CD4-positive, alpha-beta memory T cell (primary cell): ENCODE results near the gene SGIP1. TPM values are rescaled to one million over a fixed set of nuclear protein-coding genes. Genes with fewer than 3 reads are reported as not detected.

Experiments
- CTCF ChIA-PET: fragments of 350-600 bp; sonication (Branson Sonifier 250); formaldehyde crosslinking; loops from one replicate; lab custom pipeline; 2021; ENCODE audit warnings: inconsistent platforms; ENCODE audit not compliant: partially characterized antibody; lab: Charles Lee
- POLR2A ChIA-PET: fragments of 350-600 bp; sonication (Branson Sonifier 250); formaldehyde crosslinking; loops from one replicate; lab custom pipeline; 2021; ENCODE audit not compliant: partially characterized antibody; lab: Charles Lee
- DNase-seq, 5 donors: peaks; one replicate each; pipeline versions ENCODE4 v3.0.0 to v3.0.0-alpha.2; 2020 to 2022; ENCODE audit warnings: mixed read lengths in 1 of 5
- H3K27ac ChIP-seq: one replicate; pipeline ENCODE4 v1.7.0; 2013; ENCODE audit warnings: low read depth, low read length
- H3K27me3 ChIP-seq: 2 replicates; pipeline ENCODE4 v1.7.0; 2013; ENCODE audit warnings: mild to moderate bottlenecking, low read length, moderate library complexity; ENCODE audit not compliant: insufficient read depth
- H3K36me3 ChIP-seq: 2 replicates; pipeline ENCODE4 v1.7.0; 2013; ENCODE audit warnings: mild to moderate bottlenecking, low read length, moderate library complexity; ENCODE audit not compliant: insufficient read depth
- H3K4me1 ChIP-seq: 2 replicates; pipeline ENCODE4 v1.7.0; 2013; ENCODE audit warnings: mild to moderate bottlenecking, low read length, moderate library complexity; ENCODE audit not compliant: insufficient read depth
- H3K4me3 ChIP-seq, 2 donors: one replicate each; pipeline ENCODE4 v1.7.0; 2013; ENCODE audit warnings: low read length in 2 of 2, mild to moderate bottlenecking in 1 of 2
- H3K9me3 ChIP-seq, 2 donors: one replicate each; pipeline ENCODE4 v1.7.0; 2013; ENCODE audit warnings: low read length in 2 of 2, control low read depth in 1 of 2; ENCODE audit not compliant: control insufficient read depth in 1 of 2
- H3K27ac Mint-ChIP-seq, 7 donors: one replicate each; pipeline ENCODE4 v1.8.0; 2020 to 2021; ENCODE audit warnings: mixed read lengths in 7 of 7, mild to moderate bottlenecking in 6 of 7, inconsistent platforms in 3 of 7, moderate library complexity in 3 of 7
- H3K27me3 Mint-ChIP-seq, 2 donors: one replicate each; pipeline ENCODE4 v1.8.0; 2020 to 2021; ENCODE audit warnings: mixed read lengths in 2 of 2
- H3K36me3 Mint-ChIP-seq, 2 donors: one replicate each; pipeline ENCODE4 v1.8.0; 2020 to 2021; ENCODE audit warnings: mixed read lengths in 2 of 2, inconsistent platforms in 1 of 2, mild to moderate bottlenecking in 1 of 2
- H3K4me1 Mint-ChIP-seq, 4 donors: one replicate each; pipeline ENCODE4 v1.8.0; 2020 to 2021; ENCODE audit warnings: mixed read lengths in 4 of 4, mild to moderate bottlenecking in 1 of 4
- H3K4me3 Mint-ChIP-seq, 8 donors: one replicate each; pipeline ENCODE4 v1.8.0; 2020 to 2021; ENCODE audit warnings: mixed read lengths in 8 of 8, mild to moderate bottlenecking in 7 of 8, moderate library complexity in 6 of 8, inconsistent platforms in 3 of 8
- H3K9me3 Mint-ChIP-seq, 8 donors: one replicate each; pipeline ENCODE4 v1.8.0; 2020 to 2021; ENCODE audit warnings: mixed read lengths in 8 of 8, mild to moderate bottlenecking in 5 of 8, inconsistent platforms in 3 of 8, moderate library complexity in 1 of 8
- intact Hi-C: fragments of 100-400 bp; cut with micrococcal nuclease; formaldehyde crosslinking; loops from one replicate; pipeline ENCODE4 v1.15.1; 2023
- polyA plus RNA-seq, 2 donors: library from polyadenylated mRNA; unstranded; fragments of 300-500 nt; fragmentation: Illumina TruSeq; gene quantifications; one replicate each; pipeline ENCODE4 v1.2.3, GENCODE V29; 2021
- total RNA-seq, 2 experiments: library from RNA; stranded (reverse); gene quantifications; one replicate each; pipeline ENCODE4 v1.2.3, GENCODE V29; 2021

The SGIP1 gene
- total and polyA plus RNA-seq, 4 experiments from 2014 or later: not detected

GRCh38 chr1:66495495-66495894, 38.5 kb upstream of the SGIP1 start:
- intact Hi-C loops: no loop called here
- DNase-seq: no peak
- Histone ChIP-seq H3K4me1 (no peaks in the 10 kb centered on the region), H3K27ac (no peak overlapping the region), H3K36me3 (no peaks in the 10 kb centered on the region), H3K27me3 (no peaks in the 10 kb centered on the region), H3K9me3 (no peaks in the 10 kb centered on the region), H3K4me3 (no peak overlapping the region)
- H3K4me3 Mint-ChIP-seq: no peak overlapping the region
- POLR2A ChIA-PET: no interaction called here
- H3K36me3 Mint-ChIP-seq: no peaks in the 10 kb centered on the region
- no peaks in the 10 kb centered on the region for H3K4me1 Mint-ChIP-seq
- CTCF ChIA-PET: interaction anchor here (1.1 kb wide), 1 partner anchor 10 kb away, joined by 3 read pairs; no protein-coding TSS in a partner anchor
- peaks cover 2 to 11% of the 10 kb centered on the region in 2 donors for H3K27me3 Mint-ChIP-seq
- peaks cover 0 to 2% (median 0%) of the 10 kb centered on the region in 8 donors for H3K9me3 Mint-ChIP-seq
- no peak overlapping the region for H3K27ac Mint-ChIP-seq

- no peak overlapping the region for H3K4me3 Mint-ChIP-seq
- H3K27me3 Mint-ChIP-seq: peaks cover 2 to 11% of the 10 kb centered on the region in 2 donors
- CTCF ChIA-PET: no interaction called here
- peaks cover 0 to 2% (median 0%) of the 10 kb centered on the region in 8 donors for H3K9me3 Mint-ChIP-seq
- Histone ChIP-seq H3K36me3 (no peaks in the 10 kb centered on the region), H3K27me3 (no peaks in the 10 kb centered on the region), H3K9me3 (no peaks in the 10 kb centered on the region), H3K4me3 (no peak overlapping the region), H3K4me1 (no peaks in the 10 kb centered on the region), H3K27ac (no peak overlapping the region)
- H3K4me1 Mint-ChIP-seq: no peaks in the 10 kb centered on the region
- intact Hi-C loops: no loop called here
- no peak overlapping the region for H3K27ac Mint-ChIP-seq
- H3K36me3 Mint-ChIP-seq: no peaks in the 10 kb centered on the region
- POLR2A ChIA-PET: no interaction called here
- no peak for DNase-seq
These were observed 36.0 kb upstream of the SGIP1 start for GRCh38 chr1:66497910-66498309.

GRCh38 chr1:66500301-66500700, 33.7 kb upstream of the SGIP1 start:
- H3K27me3 ChIP-seq: no peaks in the 10 kb centered on the region
- H3K36me3 Mint-ChIP-seq: no peaks in the 10 kb centered on the region
- ChIA-PET POLR2A (no interaction called here), CTCF (no interaction called here)
- peaks cover 0 to 2% (median 0%) of the 10 kb centered on the region in 8 donors for H3K9me3 Mint-ChIP-seq
- H3K36me3 ChIP-seq: no peaks in the 10 kb centered on the region
- intact Hi-C loops: loop anchor here (5.0 kb wide), 1 partner anchor 248 kb away; no protein-coding TSS in a partner anchor
- no peaks in the 10 kb centered on the region for H3K9me3 ChIP-seq
- no peak overlapping the region for H3K27ac Mint-ChIP-seq
- no peak overlapping the region for H3K4me3 Mint-ChIP-seq
- H3K27ac ChIP-seq: no peak overlapping the region
- no peak for DNase-seq
- H3K4me1 Mint-ChIP-seq: no peaks in the 10 kb centered on the region
- no peaks in the 10 kb centered on the region for H3K4me1 ChIP-seq
- H3K27me3 Mint-ChIP-seq: peaks cover 2 to 13% of the 10 kb centered on the region in 2 donors
- no peak overlapping the region for H3K4me3 ChIP-seq

GRCh38 chr1:66502086-66502485, 31.9 kb upstream of the SGIP1 start:
- ChIA-PET CTCF (no interaction called here), POLR2A (no interaction called here)

GRCh38 chr1:66503841-66504470, 30.0 kb upstream of the SGIP1 start:
- no peaks in the 10 kb centered on the region for H3K9me3 ChIP-seq
- intact Hi-C loops: loop anchor here (2.0 to 5.0 kb wide), 2 partner anchors 252 to 545 kb away; no protein-coding TSS in a partner anchor
- H3K4me1 ChIP-seq: no peaks in the 10 kb centered on the region
- H3K27ac ChIP-seq: no peak overlapping the region
- CTCF ChIA-PET: interaction anchor here (0.8 to 1.9 kb wide), 5 partner anchors 13 to 545 kb away, joined by 3 to 6 read pairs (median 5); no protein-coding TSS in a partner anchor
- no peaks in the 10 kb centered on the region for H3K36me3 ChIP-seq
- Mint-ChIP-seq H3K4me1 (no peaks in the 10 kb centered on the region), H3K9me3 (peaks cover 0 to 2% (median 0%) of the 10 kb centered on the region in 8 donors), H3K36me3 (no peaks in the 10 kb centered on the region), H3K4me3 (no peak overlapping the region), H3K27ac (no peak overlapping the region), H3K27me3 (peaks cover 8 to 23% of the 10 kb centered on the region in 2 donors)
- POLR2A ChIA-PET: no interaction called here
- no peak overlapping the region for H3K4me3 ChIP-seq
- peak in 4 of 5 donors; percentile 2 to 16 (median 6) for DNase-seq
- peaks cover 5% of the 10 kb centered on the region for H3K27me3 ChIP-seq

More at GRCh38 chr1:66502086-66502485, 31.9 kb upstream of the SGIP1 start:
- Mint-ChIP-seq H3K9me3 (peaks cover 0 to 2% (median 0%) of the 10 kb centered on the region in 8 donors), H3K36me3 (no peaks in the 10 kb centered on the region), H3K4me3 (no peak overlapping the region), H3K4me1 (no peaks in the 10 kb centered on the region), H3K27ac (no peak overlapping the region), H3K27me3 (peaks cover 5 to 18% of the 10 kb centered on the region in 2 donors)
- DNase-seq: no peak
- H3K9me3 ChIP-seq: no peaks in the 10 kb centered on the region
- H3K36me3 ChIP-seq: no peaks in the 10 kb centered on the region
- H3K4me3 ChIP-seq: no peak overlapping the region
- intact Hi-C loops: loop anchor here (5.0 kb wide), 1 partner anchor 250 kb away; no protein-coding TSS in a partner anchor
- H3K27ac ChIP-seq: no peak overlapping the region
- H3K4me1 ChIP-seq: no peaks in the 10 kb centered on the region
- no peaks in the 10 kb centered on the region for H3K27me3 ChIP-seq

- Mint-ChIP-seq H3K36me3 (no peaks in the 10 kb centered on the region), H3K4me1 (no peaks in the 10 kb centered on the region), H3K4me3 (no peak overlapping the region), H3K9me3 (no peaks in the 10 kb centered on the region), H3K27ac (no peak overlapping the region), H3K27me3 (peaks cover 12 to 23% of the 10 kb centered on the region in 2 donors)
- Histone ChIP-seq H3K4me3 (no peak overlapping the region), H3K36me3 (no peaks in the 10 kb centered on the region), H3K27ac (no peak overlapping the region), H3K4me1 (no peaks in the 10 kb centered on the region), H3K9me3 (no peaks in the 10 kb centered on the region), H3K27me3 (peaks cover 5% of the 10 kb centered on the region)
- DNase-seq: no peak
- intact Hi-C loops: loop anchor here (2.0 kb wide), 1 partner anchor 547 kb away; no protein-coding TSS in a partner anchor
- ChIA-PET CTCF (interaction anchor here (1.1 to 1.5 kb wide), 2 partner anchors 10 kb away, joined by 3 read pairs; no protein-coding TSS in a partner anchor), POLR2A (no interaction called here)
These were observed 28.1 kb upstream of the SGIP1 start for GRCh38 chr1:66505671-66506392.

GRCh38 chr1:66506393-66506687, 27.6 kb upstream of the SGIP1 start:
- H3K9me3 ChIP-seq: no peaks in the 10 kb centered on the region
- ChIA-PET CTCF (interaction anchor here (1.5 kb wide), 1 partner anchor 9 kb away, joined by 3 read pairs; no protein-coding TSS in a partner anchor), POLR2A (no interaction called here)
- H3K4me1 Mint-ChIP-seq: no peaks in the 10 kb centered on the region
- H3K27ac ChIP-seq: no peak overlapping the region
- no peaks in the 10 kb centered on the region for H3K36me3 Mint-ChIP-seq
- no peak for DNase-seq
- H3K27me3 Mint-ChIP-seq: peaks cover 13 to 26% of the 10 kb centered on the region in 2 donors
- peaks cover 5% of the 10 kb centered on the region for H3K27me3 ChIP-seq
- no peak overlapping the region for H3K4me3 ChIP-seq
- intact Hi-C loops: no loop called here
- H3K36me3 ChIP-seq: no peaks in the 10 kb centered on the region
- no peak overlapping the region for H3K27ac Mint-ChIP-seq
- H3K4me1 ChIP-seq: no peaks in the 10 kb centered on the region
- H3K4me3 Mint-ChIP-seq: no peak overlapping the region
- no peaks in the 10 kb centered on the region for H3K9me3 Mint-ChIP-seq
